GDM1 (cell line): Measurements from ENCODE around the gene MYCBPAP.

Experiments used
- DNase-seq: peaks from one replicate; lab custom pipeline; 2025; lab: John Stamatoyannopoulos, UW

Gene MYCBPAP

GRCh38 chr17:50551884-50552283 is 43.6 kb downstream of the MYCBPAP start:
- DNase-seq, result no peak

- no peak for DNase-seq
Observed at GRCh38 chr17:50554201-50554600, 46.0 kb downstream of the MYCBPAP start.

DNA sequence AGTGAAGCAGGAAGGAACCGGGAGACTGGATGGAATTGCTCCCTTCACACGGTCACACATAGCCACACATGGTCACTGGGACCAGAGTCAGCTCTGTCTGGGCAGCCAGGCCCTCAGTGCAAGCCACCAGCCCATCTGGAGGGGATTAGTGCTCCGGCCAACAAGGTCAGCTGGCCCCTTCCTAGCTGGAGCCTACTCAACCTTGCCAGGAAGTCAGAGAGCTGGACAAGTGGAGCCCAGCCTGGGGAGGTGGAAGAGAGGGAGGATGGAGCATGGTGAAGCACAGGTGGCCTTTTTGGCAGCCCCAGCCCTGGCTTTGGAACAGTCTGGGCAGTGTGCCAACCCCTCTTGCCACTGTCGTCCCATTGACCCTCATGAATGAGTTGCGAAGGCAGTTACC is 48.6 kb downstream of the MYCBPAP start:
- no peak for DNase-seq

- DNase-seq, result no peak
Observed at GRCh38 chr17:50557630-50558029, 49.4 kb downstream of the MYCBPAP start.

DNA sequence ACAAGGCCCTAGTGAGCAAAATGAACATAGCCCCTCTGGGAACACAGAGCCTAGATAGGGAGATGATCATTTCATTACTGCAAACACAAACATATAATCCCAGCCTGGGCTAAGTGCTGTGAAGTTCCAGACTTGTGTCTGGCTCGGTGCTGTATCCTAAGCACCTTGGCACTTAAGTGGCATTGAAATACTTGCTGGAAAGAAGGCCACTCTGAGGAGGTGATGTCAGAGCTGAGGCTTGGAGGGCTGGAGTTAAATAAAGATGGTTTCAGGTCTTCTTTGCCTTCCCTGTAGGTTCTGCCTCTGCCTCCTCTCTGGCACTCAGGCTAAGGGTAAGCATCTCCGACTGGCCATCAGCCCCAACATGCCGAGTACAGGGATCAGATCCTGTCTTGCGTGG is 49.9 kb downstream of the MYCBPAP start:
- DNase-seq, result no peak

DNA sequence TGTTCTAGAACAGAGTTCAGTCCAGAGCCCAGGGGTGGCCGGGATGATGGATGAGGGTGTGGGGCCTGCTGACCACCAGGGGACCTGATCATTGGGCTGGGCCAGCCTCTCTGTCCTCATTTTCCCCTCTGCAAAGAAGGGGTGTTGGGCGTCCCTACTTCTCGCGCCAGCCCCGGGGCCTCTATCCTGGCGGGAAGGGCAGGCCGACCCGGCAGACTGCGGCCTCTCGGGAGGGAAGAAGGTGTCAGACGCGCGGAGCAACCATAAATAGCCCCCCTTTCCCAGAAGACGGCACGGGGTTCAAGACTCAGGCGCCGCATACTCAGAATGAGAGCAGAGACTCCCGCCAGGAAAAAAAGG is 50.3 kb downstream of the MYCBPAP start:
- no peak for DNase-seq

GRCh38 chr17:50558941-50559614 is 50.8 kb downstream of the MYCBPAP start:
- no peak for DNase-seq

DNA sequence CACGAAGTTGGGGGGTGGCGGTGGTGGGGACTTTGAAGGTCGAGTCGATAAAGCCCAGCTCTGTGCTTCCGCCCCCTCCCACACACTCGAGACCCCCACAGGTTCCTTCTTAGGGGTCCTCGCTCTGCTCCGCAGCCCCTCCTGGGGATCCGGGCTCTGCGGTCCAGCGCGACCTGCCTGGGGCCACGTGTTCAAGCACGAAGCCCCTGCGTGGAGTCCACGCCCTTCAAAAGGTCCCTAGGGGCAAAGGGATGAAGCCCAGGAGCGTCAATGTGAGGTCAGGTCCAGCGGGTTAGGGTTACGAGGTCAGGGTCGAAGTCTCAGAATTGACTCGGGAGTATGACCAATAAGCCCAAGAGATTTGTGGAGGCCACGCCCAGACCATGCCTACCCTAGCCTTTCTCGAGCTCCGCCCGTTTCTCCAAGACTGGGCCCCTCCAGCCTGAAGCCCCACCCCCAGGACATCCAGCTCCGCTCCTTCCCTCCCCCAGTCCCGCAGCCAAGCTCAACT is 51.5 kb downstream of the MYCBPAP start:
- DNase-seq, result no peak

GRCh38 chr17:50560185-50560824 is 52.1 kb downstream of the MYCBPAP start, which contains the start of gene CACNA1G:
CACNA1G (plus strand) TSS chr17:50560715; CDS start chr17:50561460, 745 bp downstream.
- DNase-seq, result peak; percentile 83

GRCh38 chr17:50560931-50561745 is 52.9 kb downstream of the MYCBPAP start:
- DNase-seq, result no peak

DNA sequence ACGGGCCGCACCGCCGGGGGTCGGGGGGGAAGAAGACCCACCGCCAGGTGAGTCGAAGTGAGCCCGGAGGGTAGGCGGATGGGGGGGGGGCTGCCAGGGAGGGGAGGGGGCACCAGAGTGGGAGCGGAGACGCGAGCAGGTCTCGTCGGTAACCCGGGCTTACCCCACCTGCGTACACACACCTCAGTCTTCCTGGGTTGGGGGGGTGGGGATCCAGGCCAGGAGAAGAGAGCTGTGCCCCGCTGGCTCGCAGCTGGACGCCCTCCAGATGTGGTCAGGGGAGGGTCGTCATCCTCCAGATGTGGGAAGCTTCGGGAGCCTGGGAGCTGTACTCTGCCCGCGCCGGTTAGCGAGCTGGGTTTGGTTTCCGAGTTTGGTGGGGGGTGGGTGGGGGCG is 53.5 kb downstream of the MYCBPAP start:
- no peak for DNase-seq

- DNase-seq, result no peak
Observed at GRCh38 chr17:50562242-50563091, 54.2 kb downstream of the MYCBPAP start.

- no peak for DNase-seq
Observed at GRCh38 chr17:50563092-50563511, 54.9 kb downstream of the MYCBPAP start.

DNA sequence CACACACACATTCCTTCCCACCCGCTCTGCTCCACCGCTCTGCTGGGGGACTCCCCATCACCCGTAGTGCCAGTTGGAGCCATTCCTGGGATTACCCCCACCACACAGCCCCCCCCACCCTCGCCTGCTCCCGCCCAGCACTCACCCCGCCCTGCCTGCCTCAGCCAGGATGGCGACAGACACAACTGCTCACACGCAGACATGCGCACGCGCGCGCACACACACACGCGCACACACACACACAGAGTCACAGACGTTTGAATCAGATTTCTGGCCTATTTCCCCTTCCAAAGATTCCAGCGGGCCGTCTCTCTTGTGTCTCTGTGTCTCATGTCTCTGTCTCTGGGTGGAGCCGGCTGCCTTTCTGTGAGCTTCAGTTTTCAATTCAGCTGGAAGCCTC is 56.7 kb downstream of the MYCBPAP start:
- no peak for DNase-seq

- DNase-seq, result no peak
Observed at GRCh38 chr17:50565402-50566350, 57.4 kb downstream of the MYCBPAP start.

- no peak for DNase-seq
Observed at GRCh38 chr17:50566886-50567285, 58.6 kb downstream of the MYCBPAP start.

GRCh38 chr17:50568659-50569058 is 60.4 kb downstream of the MYCBPAP start:
- no peak for DNase-seq

DNA sequence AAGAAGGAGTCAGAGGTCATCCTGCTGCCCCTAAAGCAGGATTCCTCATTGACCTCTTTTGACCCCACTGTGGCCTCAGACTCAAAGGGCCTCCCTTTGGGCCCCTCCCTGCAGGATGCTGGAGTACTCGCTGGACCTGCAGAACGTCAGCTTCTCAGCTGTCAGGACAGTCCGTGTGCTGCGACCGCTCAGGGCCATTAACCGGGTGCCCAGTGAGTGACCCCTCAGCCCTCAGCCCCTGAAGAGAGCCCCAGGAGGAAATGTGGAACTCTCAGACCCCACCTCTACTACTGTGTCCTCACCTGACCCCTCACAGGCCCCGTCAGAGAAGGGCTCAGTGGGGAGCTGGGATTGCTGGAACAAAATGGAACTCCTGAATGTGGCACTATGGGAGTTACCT is 61.4 kb downstream of the MYCBPAP start:
- DNase-seq, result no peak

GRCh38 chr17:50570032-50570431 is 61.8 kb downstream of the MYCBPAP start:
- no peak for DNase-seq

DNA sequence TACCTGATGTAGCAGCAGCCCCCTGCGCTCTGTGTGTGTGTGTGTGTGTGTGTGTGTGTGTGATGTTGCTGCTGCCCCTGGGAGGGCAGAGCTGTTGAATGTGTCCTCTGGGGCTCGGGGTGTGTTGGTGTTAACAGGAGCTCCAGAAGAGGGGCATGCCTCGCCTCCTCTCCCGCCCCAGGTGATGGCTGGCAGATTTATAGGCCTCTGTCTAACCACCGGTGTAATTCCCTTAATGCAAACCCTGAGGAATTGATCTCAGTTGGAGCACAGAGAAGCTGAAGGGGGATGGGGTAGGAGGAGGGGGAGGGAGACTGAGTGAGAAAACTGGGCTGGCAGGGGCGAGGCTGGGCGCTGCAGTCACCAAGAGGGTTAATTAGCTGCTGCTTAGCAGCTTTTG is 62.3 kb downstream of the MYCBPAP start:
- DNase-seq, result no peak

DNA sequence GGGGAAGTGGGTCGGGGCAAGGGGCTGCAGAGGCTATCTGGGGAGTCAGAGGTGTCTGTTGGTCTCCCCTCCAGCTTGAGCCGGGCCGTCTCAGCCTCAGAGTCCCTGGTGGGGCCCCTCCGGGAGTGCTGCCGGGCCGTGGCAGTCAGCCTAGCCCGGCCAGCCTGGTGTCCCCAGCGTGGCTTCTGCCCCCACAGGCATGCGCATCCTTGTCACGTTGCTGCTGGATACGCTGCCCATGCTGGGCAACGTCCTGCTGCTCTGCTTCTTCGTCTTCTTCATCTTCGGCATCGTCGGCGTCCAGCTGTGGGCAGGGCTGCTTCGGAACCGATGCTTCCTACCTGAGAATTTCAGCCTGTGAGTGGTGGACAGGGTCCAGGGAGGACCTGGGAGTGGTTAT is 63.4 kb downstream of the MYCBPAP start:
- no peak for DNase-seq
